GM21390 (cell line): ENCODE results near the gene EXT2.

Experiments used
- ATAC-seq: cut with Tn5 transposase; IDR thresholded peaks from one replicate; pipeline ENCODE4 v1.9.1; 2021; ENCODE audit not compliant: unreplicated experiment

The EXT2 gene

DNA sequence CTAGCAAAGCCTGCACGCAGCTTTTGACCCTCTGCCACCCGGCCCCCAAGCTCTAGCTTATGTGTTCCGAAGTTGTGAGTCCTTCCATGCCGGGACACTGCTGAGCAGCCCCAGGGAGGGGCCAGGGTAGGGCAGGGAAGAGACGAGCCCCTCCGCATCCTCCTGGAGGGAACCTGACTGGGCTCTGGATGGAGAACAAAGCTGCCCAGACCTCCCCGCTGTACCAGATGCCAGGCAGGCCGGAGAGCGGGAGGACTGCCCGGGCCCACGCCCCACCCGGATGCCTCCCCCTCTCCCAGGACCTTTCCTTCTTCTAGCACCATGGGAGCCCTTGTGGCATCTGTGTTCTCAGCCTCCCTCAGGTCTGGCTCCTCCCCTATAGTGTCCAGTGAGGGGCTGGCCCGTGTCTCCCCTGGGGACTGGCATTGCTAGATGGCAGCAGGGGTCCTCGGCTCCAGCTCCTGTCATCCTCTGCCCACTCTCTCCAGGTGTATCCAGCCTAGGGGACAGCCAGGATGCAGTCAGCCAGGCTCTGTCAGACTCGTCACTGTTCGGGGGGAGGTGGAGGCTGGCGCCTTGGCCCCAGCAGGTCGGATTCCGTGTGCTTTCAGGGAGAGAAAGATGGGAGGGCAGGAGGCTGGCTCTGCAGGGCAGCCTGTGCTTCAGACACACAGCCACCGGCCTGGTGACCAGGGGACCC lies 168.4 kb downstream of the EXT2 start:
- no peak for ATAC-seq

DNA sequence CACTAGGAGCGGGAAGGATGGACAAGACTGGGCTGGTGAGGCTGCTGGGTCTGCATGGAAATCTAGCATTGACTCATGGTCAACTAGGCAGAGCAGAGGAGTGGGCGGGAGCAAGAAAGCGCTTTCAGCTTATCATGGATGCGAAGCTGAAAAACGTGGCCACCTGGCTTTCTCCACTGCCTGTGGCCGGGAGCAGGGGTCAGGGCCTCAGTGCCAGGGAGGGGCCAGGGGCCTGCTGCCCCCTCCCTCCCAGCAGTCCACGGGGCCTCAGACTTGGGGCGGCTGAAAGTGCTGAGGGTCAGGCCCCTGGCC lies 168.9 kb downstream of the EXT2 start:
- ATAC-seq = no peak

DNA sequence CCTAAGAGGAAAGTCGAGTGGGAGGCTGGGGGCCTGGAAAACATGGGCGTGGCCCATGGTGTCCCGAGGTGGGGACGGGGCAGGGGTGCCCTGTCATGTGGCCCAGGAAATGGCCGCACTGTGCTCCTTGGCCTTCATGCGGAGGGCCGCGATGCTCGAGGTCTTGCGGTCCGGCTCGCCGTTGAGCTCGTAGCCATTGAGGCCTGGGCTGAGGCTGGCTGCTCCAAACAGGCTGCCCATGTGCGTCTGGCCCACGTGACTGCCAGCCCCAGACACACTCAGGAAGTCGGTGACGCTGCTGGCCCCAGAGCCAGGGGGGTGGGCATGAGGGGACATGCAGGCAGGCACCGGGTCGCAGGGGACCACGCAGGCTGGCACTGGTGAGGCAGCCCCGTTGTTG lies 169.3 kb downstream of the EXT2 start:
- ATAC-seq = no peak

DNA sequence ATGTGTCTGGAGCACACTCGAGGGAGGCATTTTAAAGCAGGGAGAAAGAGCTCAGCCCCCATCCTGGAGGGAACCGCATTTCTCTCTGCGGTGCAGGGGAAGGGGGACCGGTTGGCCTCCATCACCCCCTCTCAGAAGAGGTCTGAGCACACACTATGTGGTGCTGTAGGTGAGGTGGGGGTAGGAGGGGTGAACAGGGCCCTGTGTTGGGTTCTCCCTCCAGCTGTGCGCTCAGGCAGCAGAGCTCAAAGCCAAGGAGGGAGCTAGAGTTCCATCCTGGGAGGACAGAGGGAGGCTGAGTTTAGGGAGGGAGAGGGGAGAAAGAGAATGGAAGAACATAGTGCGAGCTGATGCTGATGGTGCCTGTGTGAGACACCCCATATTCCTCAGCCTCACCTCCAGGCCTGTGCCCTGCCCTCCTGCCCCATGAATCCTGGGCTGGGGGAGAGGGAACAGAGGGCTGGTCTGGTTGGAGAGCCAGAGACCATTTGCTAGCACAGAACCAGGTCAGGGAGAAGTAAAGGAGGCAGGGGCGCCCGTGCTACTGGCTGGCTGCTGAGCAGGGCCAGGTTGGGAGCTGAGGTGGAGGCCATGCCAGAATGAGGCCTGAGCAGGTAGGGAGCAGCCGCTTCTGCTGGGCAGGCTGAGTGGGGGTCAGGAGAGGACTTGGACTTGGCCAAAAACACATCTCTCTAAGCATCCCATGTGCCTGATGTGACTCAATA lies 170.7 kb downstream of the EXT2 start:
- no peak for ATAC-seq

DNA sequence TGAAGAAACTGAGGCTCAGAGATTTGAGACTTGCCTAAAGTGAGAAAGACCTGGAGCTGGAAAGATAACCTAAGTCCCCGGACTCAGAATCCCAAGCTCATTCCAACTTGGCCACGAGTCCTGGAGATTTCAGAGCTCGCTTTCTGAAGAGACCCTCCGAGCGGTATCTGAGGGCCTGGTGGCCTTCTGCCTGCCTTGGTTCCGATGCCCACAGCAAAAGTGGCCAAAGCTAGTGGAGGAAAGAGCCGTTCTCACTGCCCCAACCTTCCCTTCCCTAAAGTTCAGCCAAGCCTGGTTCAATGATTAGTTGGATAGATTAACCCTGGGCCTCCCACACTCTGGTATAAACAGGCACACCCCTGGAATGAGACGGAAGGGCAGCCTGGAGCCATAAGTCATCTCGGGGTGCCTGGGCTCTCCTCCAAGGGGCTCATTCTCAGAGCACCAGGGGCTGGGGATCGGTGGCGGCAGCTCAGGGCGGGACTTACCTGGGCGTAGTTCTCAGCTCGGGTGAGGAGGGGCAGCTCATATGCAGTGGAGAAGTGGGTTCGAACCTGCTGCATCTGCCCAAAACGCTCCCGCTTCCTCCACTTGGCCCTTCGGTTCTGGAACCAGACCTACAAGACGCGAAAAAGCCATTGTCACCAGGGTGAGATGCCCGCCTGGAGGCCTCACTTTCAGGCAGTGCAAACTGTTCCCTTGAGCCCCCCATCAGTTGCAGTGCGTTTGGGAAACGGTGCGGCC lies 171.7 kb downstream of the EXT2 start:
- ATAC-seq = no peak

DNA sequence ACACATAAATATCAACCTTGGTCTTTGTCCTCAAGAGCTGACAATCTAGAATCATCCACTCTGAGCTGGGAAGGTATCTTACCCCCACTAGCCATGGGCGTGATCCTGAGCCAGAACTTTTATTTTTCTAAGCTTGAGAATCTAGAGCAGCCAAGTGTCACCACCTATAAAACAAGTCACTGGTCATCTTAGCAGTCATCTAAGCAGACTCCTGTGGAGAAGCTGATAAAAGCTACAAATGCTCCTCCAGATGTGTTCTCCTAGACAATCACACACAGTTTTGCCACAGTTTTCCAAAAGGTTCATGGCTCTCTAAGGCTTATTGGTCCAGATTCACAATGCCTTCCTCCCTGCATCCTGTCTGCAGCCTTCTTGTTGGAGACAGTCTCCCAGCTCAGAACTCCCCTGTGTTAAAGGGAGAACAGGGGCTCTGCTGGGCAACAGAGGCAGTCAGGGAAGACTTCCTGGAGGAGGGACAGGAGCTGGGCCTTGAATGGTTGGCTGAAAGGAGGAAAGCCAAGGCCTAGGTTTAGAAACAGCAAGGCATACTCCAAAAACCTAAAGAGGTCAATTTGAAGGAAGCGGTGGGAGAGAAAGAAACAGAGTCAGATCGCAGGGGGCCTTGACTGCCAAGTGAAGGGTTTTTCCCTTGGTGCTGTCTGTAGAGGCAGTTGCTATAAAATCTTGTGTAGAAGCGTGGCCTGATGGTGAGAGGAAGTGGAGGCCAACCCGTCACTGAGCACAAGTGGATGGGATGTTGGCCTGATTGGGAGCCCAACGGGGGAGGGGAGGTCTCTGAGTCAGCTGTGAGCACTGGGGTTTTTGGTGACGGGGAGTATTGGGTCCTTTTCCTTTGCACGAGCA lies 172.5 kb downstream of the EXT2 start:
- ATAC-seq = no peak

DNA sequence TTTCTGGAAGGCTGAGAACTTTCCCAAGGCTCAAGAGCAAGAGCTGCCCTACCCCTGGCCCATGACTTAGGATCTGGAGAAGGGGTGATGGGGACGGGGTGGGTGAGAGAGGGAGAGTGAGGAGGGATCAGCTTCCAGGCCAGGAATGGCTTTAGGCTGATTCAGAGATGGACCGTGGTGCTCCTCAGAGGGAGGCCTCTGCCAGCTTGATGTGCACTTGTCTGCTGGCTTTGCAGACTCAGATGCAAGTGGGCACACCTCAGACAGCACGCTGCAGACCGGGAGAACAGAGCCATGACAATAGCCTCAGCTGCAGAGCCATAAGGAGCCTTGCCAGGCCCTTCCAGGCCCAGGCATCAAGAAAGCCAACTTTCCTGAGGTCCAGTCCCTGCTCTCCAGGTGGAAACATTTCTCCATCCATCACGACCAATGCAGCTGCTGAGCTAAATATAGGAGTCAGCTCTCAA lies 173.2 kb downstream of the EXT2 start:
- ATAC-seq = no peak

DNA sequence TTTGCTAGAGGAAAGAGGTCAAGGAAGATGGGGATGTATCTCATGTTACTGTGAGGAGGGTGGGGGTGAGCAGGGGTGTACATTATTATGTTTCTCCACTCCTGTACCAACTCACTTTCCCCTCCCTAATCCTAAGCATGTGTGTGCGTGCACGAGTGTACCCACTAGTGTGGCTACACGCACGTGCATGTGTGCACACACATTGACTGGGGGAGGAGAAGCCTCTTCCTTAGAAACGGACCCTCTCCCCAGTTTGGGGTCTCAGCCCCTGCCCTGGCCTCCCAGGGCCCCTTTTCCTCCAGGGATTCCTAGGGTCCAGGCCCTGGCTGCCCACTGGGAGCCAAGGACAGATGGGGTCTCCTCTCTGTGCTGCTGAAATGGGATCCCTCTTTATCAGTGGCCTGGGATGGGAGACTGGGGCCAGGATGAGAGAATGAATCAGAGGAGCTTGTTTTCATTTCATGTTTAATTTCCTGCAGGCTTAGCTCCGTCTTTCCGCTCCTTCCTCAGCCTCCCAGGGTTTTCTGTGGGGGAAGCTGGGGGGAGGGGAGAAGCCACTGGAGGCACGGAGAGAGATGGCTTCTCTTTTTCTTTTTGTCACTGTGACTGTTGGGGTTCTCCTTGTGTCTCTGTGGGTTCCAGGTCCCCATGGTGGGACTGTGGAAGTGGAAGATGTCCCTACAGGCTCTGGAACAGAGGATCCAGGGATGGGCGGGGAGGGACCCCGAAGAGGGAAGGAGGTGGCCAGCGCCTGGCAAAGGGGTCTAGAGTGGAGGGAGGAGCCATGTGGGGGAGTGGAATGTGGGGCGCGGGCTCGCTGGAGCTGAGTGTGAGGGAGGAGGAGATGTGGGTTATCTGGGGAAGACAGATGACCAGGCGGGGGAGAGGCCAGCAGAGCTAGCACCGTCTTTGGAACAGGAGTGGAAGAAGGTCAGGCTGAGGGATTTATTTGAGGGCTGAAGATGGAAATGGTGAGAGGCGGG lies 174.2 kb downstream of the EXT2 start:
- no peak for ATAC-seq

DNA sequence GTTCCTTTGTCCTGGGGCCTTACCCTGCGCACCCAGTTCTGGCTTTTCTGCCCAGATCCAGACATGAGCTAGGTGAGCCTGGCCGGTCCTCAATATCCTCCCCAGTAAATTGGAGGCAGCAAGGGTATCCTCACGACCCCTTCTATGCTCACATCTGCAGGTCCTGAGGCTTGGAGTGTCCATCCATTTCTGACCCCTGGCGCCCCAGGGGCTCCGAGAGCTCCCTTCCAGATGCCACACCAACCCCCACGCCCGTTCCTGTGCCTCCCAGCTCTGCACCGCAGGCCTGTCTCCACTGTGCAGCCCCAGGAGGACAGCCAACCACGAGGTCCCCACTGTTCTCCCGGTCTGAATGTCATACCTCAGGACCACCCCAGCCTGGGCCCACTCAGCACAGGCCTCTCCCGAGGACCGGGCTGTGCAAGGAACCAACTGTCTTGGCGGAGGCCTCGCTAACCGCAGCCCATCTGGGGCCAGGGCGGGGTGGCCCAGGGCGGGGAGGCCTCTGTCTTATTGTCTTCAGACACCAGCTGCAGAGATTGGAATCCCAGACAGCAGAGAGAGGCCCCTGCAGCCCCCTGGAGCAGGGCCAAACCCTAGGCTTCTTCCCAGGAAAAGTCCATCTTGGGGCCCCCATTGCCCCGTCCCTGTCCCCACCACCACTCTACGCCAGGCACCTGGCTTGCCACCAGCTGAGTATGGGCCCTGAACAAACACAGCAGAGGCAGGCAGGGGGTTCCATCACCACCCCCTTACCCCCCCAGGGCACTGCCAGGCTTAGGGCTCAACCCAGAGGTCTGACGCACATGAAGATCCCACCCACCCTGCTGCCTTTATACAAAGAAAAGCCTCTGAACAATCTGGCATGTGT lies 175.2 kb downstream of the EXT2 start:
- no peak for ATAC-seq

DNA sequence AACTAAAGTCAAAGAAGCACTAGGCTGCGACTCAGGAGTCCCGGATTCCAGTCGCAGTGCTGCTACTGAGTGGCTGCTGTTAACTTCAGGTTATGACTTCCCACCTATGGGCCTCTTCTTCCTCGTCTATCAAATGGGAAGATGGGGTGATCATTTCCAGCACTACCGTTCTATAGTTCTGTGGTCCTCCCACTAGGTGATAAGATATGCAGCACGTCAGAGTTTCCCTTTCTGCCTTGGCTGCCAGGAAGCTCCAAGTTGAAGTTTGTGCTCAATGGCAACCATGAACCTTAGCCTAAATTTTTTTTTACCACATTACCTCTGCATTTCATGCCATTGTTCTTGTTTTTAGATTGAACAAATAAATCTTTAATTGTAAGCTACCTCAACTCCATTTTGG lies 175.8 kb downstream of the EXT2 start:
- no peak for ATAC-seq

DNA sequence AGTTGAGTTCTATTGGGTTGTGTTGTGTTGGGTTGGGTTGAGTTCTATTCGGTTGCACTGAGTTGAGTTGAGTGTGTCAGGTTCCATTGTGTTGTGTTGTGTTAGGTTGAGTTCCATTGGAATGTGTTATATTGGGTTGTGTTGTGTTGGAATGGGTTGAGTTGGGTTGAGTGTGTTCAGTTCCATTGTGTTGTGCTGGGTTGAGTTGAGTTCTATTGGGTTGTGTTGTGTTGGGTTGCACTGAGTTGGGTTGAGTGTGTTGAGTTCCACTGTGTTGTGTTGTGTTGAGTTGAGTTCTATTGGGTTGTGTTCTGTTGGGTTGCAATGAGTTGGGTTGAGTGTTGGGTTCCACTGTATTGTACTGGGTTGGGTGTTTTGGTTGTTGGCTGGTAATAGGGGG lies 178.9 kb downstream of the EXT2 start:
- ATAC-seq = no peak

DNA sequence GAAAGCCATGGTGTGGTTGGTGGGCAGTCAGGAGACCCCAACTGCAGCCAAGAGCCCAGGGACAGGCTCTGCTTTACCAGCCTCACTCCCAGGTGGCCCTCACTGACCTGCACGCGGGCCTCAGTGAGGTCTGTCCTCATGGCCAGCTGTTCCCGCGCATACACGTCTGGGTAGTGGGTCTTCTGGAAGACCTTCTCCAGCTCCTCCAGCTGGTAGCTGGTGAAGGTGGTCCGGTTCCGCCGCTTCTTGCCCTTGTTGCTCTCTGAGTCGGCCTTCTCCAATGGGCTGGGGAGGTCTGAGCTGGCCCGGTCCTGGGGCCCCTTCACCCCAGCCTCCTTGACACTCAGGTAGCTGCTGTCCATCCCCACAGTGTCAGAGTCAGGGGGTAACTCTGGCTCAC lies 179.8 kb downstream of the EXT2 start:
- no peak for ATAC-seq

DNA sequence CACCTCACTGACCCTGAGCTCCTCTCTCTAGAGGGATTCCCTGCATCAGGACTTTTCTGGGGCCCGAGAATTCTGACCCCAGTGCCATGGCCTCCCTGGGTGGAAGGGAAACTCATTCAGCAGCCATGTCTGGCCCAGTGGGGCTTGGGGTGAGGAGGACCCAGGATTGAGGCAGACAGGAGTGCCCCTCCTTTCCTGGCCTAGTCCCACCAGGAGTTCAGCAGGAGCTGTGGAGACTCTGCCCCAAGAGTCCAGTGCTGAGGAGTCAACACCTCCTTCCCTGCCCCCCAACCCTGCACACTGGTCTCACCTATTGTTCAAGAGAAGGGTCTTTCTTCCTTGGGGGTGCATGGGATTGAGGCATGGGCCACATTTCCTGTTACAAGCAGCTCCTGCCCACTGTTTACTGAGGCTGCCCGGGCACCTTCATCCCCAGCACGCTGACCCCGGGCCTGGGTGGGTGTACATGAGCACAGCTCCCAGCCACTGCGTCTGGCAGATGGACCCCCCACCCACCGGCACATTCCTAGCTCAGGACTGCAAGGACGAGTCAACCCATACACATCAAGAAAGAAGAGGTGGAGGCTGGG lies 180.6 kb downstream of the EXT2 start:
- ATAC-seq = no peak

DNA sequence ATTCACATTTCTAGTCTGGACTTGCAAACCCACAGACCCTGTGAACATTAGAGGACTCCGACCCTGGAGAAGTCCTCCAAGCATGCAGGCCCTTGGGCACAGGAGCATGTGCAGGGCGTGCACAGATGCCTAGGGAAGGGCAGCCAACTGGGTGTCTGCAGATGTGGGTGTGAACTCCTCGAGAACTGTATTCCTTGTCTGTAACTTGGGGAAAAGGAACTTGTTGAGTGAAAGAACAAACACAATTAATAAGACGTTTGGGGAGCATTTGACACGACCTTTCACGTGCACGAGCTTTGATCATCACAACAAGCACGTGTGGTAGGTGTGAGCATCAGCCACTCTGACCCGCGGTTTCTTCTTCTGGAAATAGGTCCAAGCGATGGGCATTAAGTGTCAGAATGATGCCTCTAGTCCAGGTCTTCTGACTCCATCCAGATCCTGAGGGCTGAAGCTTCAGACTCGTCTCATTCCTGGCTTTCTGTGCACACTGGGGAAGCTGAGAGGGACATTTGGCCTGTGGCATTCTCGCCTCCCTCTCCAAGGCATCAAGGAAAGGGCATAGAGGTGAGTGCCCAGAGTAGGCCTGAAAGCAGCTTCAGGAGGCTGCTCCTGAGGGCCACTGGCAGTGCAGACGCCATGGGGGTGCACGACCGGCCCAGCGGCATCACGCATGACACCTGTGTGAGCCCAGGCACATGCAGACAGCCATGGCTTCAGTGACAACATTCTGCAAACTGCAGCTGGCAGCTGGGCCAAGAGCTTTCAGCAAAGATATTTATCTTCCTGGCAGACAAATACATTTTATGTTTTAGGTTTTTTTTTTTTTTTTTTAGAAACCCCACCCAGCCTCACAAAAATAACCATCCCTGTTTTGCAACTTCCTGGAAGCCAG lies 182.0 kb downstream of the EXT2 start:
- ATAC-seq = no peak

DNA sequence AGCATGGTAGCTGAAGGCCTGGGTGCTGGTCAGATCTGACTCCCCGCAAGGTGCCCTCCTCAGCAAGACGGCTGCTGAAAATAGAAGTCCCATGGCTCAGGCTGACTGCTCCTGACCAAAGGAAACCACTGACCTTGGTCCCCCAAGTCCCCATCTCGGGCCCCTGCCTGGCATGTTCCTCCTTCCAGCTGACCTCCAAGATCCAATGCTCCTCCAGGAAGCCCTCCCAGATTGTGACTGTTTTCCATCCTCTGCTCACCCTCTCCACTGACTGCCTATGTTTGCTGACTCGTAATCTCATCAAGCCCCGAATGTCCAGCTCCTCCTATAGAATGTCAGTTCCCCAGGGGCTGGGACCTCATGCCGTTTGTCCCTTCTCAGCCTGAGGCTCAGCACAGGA lies 184.0 kb downstream of the EXT2 start:
- no peak for ATAC-seq

DNA sequence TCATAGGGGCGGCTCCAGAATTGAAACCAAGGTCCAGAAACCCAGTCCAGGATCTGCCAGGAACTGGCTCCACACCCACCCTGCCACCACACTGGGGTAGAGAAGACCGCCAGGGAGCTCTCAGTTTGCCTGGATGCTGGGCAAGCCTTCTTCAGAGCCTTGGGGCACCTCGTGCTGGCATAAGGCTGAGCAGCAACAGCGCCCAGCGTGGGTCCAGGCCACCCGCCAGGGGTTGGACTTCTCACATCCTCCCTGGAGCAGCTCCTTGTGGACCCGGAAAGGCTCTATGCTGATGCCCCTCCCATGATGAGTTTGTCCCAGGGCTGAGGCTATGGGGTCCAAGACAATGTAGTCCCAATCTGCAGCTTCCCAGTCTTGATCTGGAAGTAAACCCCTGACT lies 184.8 kb downstream of the EXT2 start:
- no peak for ATAC-seq

DNA sequence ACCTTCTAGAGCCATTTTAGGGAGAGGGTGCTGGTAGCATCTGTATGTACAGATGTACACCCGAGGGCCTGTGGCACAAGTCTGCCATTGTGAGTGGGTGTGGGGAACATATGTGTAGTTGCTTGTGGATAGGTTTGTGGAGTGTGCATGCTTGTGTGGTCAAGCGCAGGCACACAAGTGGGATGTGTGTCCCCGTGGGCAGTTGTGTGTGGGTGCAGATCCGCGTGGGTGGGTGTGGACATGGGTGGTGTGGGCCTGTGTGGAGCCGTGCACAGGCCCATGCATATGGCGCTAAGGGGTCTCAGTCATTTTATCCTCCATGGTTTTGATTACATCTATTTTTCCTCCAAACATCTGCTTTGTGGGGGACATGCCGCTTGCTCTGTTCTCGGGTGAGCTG lies 185.7 kb downstream of the EXT2 start:
- no peak for ATAC-seq

DNA sequence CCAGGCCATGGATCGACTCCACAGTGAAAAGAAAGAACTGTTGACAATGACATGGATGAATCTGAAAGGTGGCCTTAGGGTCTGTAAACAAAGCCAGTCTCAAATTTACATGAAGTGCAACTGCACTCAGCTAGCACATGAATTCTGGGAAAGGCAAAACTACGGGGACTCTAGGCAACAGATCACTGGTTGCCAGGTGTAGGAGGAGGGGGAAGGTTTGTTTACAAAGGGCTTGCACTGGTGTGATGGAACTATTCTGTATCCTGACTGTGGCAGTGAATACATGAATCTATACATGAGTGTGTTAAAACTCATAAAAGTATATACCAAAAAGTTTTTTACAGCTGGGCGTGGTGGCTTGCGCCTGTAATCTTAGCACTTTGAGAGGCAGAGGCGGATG lies 187.1 kb downstream of the EXT2 start:
- no peak for ATAC-seq
